Endodermal cell (in vitro differentiated cells): ENCODE data around the gene PRPSAP1. TPM values are rescaled to one million over a fixed set of nuclear protein-coding genes. Genes with fewer than 3 reads are reported as not detected.

ENCODE experiments used
- DNase-seq: peaks from one replicate; pipeline ENCODE4 v3.0.0-alpha.2; 2017
- H3K27ac ChIP-seq: 2 replicates; pipeline ENCODE4 v1.5.1; 2013; ENCODE audit warnings: mild to moderate bottlenecking, low read depth, low read length, moderate library complexity
- H3K27me3 ChIP-seq: 2 replicates; pipeline ENCODE4 v1.6.1; 2013; ENCODE audit warnings: mild to moderate bottlenecking, low read length, moderate library complexity; ENCODE audit not compliant: insufficient read depth, control insufficient read depth, poor library complexity, severe bottlenecking
- H3K36me3 ChIP-seq: 2 replicates; pipeline ENCODE4 v1.7.0; 2013; ENCODE audit warnings: mild to moderate bottlenecking, low read length, moderate library complexity; ENCODE audit not compliant: control insufficient read depth, insufficient read depth
- H3K4me1 ChIP-seq: one replicate; pipeline ENCODE4 v1.7.0; 2013; ENCODE audit warnings: low read length; ENCODE audit not compliant: control insufficient read depth, insufficient read depth
- H3K4me3 ChIP-seq: 2 replicates; pipeline ENCODE4 v1.5.1; 2013; ENCODE audit warnings: mild to moderate bottlenecking, low read length, moderate library complexity
- H3K9ac ChIP-seq: 2 replicates; pipeline ENCODE4 v1.6.1; 2013; ENCODE audit warnings: mild to moderate bottlenecking, low read length, moderate library complexity; ENCODE audit not compliant: poor library complexity, severe bottlenecking; ENCODE audit errors: extremely low read depth
- H3K9me3 ChIP-seq: 2 replicates; pipeline ENCODE4 v1.6.1; 2013; ENCODE audit warnings: mild to moderate bottlenecking, low read length, moderate library complexity; ENCODE audit not compliant: control insufficient read depth
- H3K27ac Mint-ChIP-seq: 2 replicates; pipeline ENCODE4 v1.8.0; 2020; ENCODE audit warnings: mixed read lengths
- H3K27me3 Mint-ChIP-seq: 2 replicates; pipeline ENCODE4 v1.8.0; 2021; ENCODE audit warnings: mild to moderate bottlenecking, mixed read lengths; ENCODE audit not compliant: insufficient read depth
- H3K36me3 Mint-ChIP-seq: 2 replicates; pipeline ENCODE4 v1.8.0; 2020; ENCODE audit warnings: low read depth, mixed read lengths
- H3K4me1 Mint-ChIP-seq: 2 replicates; pipeline ENCODE4 v1.8.0; 2020; ENCODE audit warnings: mixed read lengths
- H3K4me3 Mint-ChIP-seq: 2 replicates; pipeline ENCODE4 v1.8.0; 2020; ENCODE audit warnings: mild to moderate bottlenecking, moderate library complexity, mixed read lengths
- H3K9me3 Mint-ChIP-seq: 2 replicates; pipeline ENCODE4 v1.8.0; 2020; ENCODE audit warnings: mild to moderate bottlenecking, mixed read lengths
- WGBS, 2 experiments: methylation state at CpG; one replicate each; pipeline versions ENCODE4 v1.1.5 to v1.1.7; 2013; ENCODE audit warnings: missing lambda C conversion rate in 2 of 2, mixed read lengths in 1 of 2; ENCODE audit not compliant: insufficient coverage in 1 of 2, insufficient read length in 1 of 2; 5-methylcytosine and 5-hydroxymethylcytosine counted together
- total RNA-seq, 2 donors: library from RNA; stranded (reverse); fragmentation: NEBNext Ultra II Directional in 1 of 2; extraction: Animal tissue kit (Norgen Biotek cat#: 25700) in 1 of 2; gene quantifications; 2 replicates in 1 of 2; 3 replicates in 1 of 2; pipeline ENCODE4 v1.2.1, GENCODE V29; 2021
- TF ChIP-seq, protein P1 (sequence below): fragments of 200-600 bp; sonication (generic); conservative IDR thresholded peaks from 2 replicates; pipeline ENCODE4 v1.5.0; 2021; ENCODE audit warnings: antibody characterized with exemption, mild to moderate bottlenecking

Gene PRPSAP1
- total RNA-seq, 2 donors from 2014 or later = 60.9 to 89.8 TPM

DNA sequence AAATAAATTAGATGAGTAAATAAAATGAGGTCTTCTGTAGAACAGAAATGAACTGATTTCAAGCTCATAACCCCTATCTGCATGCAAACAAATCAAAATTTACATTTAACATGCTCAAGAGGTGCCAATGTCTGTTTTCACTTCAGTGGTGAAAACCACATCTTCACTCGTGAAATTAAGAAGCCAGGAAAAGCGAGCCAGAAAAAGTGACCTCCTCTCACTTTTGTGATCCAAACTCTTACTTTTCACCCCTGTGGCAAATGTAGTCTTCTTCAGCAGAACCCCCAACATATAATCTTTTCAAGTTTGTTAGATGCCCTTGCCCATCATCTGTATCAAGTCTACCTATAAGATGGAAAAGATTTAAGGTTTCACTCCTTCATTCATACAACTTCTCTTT, 36.2 kb downstream of the PRPSAP1 start:
- no peak overlapping the region for H3K27ac ChIP-seq
- H3K27me3 ChIP-seq = no peaks in the 10 kb centered on the region
- peaks cover 53% of the 10 kb centered on the region for H3K36me3 ChIP-seq
- Mint-ChIP-seq H3K4me3 (no peak overlapping the region), H3K9me3 (no peaks in the 10 kb centered on the region), H3K27ac (no peak overlapping the region), H3K27me3 (no peaks in the 10 kb centered on the region), H3K4me1 (no peaks in the 10 kb centered on the region), H3K36me3 (peaks cover 49% of the 10 kb centered on the region)
- H3K4me3 ChIP-seq = no peak overlapping the region
- H3K9me3 ChIP-seq = no peaks in the 10 kb centered on the region
- 90 to 92% methylated on average over 2 of the region's 2 CpGs for WGBS, 2 experiments
- no peak overlapping the region for H3K9ac ChIP-seq
- TF ChIP-seq, protein P1, sequence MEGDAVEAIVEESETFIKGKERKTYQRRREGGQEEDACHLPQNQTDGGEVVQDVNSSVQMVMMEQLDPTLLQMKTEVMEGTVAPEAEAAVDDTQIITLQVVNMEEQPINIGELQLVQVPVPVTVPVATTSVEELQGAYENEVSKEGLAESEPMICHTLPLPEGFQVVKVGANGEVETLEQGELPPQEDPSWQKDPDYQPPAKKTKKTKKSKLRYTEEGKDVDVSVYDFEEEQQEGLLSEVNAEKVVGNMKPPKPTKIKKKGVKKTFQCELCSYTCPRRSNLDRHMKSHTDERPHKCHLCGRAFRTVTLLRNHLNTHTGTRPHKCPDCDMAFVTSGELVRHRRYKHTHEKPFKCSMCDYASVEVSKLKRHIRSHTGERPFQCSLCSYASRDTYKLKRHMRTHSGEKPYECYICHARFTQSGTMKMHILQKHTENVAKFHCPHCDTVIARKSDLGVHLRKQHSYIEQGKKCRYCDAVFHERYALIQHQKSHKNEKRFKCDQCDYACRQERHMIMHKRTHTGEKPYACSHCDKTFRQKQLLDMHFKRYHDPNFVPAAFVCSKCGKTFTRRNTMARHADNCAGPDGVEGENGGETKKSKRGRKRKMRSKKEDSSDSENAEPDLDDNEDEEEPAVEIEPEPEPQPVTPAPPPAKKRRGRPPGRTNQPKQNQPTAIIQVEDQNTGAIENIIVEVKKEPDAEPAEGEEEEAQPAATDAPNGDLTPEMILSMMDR = no peak
- no peak for DNase-seq
- H3K4me1 ChIP-seq = no peaks in the 10 kb centered on the region

DNA sequence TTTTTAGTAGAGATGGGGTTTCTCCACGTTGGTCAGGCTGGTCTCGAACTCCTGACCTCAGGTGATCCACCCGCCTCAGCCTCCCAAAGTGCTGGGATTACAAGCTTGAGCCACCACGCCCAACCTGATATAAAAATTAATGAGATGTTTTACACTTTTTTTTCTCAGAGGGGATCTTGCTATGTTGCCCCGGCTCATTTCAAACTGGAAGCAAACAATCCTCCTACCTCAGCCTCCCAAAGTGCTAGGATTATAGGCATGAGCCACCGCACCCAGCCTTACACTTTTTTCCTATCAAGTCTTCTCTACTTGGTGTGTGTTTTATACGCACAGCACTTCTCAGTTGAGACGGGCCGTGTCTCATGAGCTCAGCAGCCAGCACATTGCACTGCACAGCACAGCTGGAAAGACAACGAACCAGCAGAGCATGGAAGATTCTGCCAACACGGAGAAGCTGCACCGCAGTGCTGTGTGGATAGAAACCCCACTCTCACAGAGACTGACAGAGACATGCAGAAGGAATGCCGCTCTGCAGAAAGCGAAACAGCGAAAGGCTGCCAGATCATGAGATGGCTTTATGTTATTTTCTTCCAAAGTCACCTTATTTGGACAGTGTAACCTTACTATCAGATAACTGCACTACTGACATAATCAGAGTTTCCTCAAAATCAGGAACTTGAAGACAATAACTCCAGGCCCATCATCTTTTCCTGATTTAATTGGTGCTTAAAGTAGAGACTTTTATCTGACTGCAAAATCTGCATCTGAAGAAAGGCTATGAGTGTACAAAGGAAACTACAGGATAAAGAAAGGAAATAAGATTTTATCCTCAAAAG, 39.1 kb downstream of the PRPSAP1 start:
- Histone ChIP-seq H3K36me3 (peaks cover 59% of the 10 kb centered on the region), H3K27ac (no peak overlapping the region), H3K4me1 (no peaks in the 10 kb centered on the region), H3K27me3 (no peaks in the 10 kb centered on the region), H3K4me3 (no peak overlapping the region), H3K9me3 (no peaks in the 10 kb centered on the region), H3K9ac (no peak overlapping the region)
- no peaks in the 10 kb centered on the region for H3K4me1 Mint-ChIP-seq
- no peaks in the 10 kb centered on the region for H3K27me3 Mint-ChIP-seq
- TF ChIP-seq, protein P1 = no peak
- no peak overlapping the region for H3K27ac Mint-ChIP-seq
- no peak overlapping the region for H3K4me3 Mint-ChIP-seq
- no peak for DNase-seq
- H3K36me3 Mint-ChIP-seq = peaks cover 48% of the 10 kb centered on the region
- no peaks in the 10 kb centered on the region for H3K9me3 Mint-ChIP-seq
- 92 to 94% methylated on average over 12 to 15 of the region's 15 CpGs for WGBS, 2 experiments

DNA sequence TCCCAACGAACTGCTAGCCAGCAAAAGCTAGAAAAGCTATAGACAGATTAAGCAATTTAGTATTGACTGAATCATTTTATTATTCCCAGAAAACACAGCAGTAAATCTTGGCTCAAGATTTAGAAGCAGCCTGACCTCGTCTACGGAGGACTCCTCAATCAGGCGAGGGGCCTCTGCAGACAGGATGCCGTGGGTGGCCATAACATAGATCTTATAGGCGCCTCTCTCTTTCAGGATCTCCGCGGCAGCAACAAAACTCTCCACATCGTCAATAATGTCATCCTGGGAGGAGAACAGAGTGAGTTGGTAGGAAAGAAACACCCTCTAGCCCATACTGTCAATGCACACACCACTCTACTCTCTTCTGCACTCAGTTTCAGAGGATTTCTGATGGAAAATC, 41.0 kb downstream of the PRPSAP1 start:
- Mint-ChIP-seq H3K36me3 (peaks cover 48% of the 10 kb centered on the region), H3K27ac (no peak overlapping the region)
- 88 to 95% methylated on average over 4 to 9 of the region's 9 CpGs for WGBS, 2 experiments

More for the DNA sequence above, 41.0 kb downstream of the PRPSAP1 start:
- Histone ChIP-seq H3K36me3 (peaks cover 64% of the 10 kb centered on the region), H3K9ac (no peak overlapping the region), H3K4me3 (no peak overlapping the region), H3K27ac (no peak overlapping the region), H3K27me3 (no peaks in the 10 kb centered on the region), H3K4me1 (no peaks in the 10 kb centered on the region), H3K9me3 (no peaks in the 10 kb centered on the region)
- Mint-ChIP-seq H3K27me3 (no peaks in the 10 kb centered on the region), H3K9me3 (no peaks in the 10 kb centered on the region), H3K4me3 (no peak overlapping the region), H3K4me1 (no peaks in the 10 kb centered on the region)
- TF ChIP-seq, protein P1 = no peak
- no peak for DNase-seq
